HepG2 (cell line): Measurements from ENCODE around the gene ASCL2. TPM values are rescaled to one million over a fixed set of nuclear protein-coding genes. Genes with fewer than 3 reads are reported as not detected.
A peak's percentile ranks its signal among the peaks of the same experiment; 100 is the strongest.

Source experiments
- CEBPZ ChIP-seq: IDR thresholded peaks from 2 replicates; pipeline ENCODE4 v1.6.1; 2012; ENCODE audit warnings: low read length, improper control_type of control experiment
- CENPT ChIP-seq: sonication (generic); formaldehyde crosslinking; IDR thresholded peaks from 2 replicates; pipeline ENCODE4 v1.8.0; 2022; ENCODE audit warnings: low read depth, mild to moderate bottlenecking, moderate library complexity, missing genetic modification reagents
- GPN1 ChIP-seq: sonication (generic); formaldehyde crosslinking; IDR thresholded peaks from 2 replicates; pipeline ENCODE4 v1.5.1; 2020; ENCODE audit warnings: missing genetic modification reagents, borderline replicate concordance
- IRX3 ChIP-seq: sonication (generic); formaldehyde crosslinking; IDR thresholded peaks from 2 replicates; pipeline ENCODE4 v1.8.1; 2023; ENCODE audit warnings: mild to moderate bottlenecking, low read depth, missing genetic modification reagents, borderline replicate concordance
- KLF13 ChIP-seq: sonication (generic); formaldehyde crosslinking; IDR thresholded peaks from 2 replicates; pipeline ENCODE4 v1.4.0; 2020; ENCODE audit warnings: mild to moderate bottlenecking, missing genetic modification reagents
- LBX2 ChIP-seq: sonication (generic); formaldehyde crosslinking; IDR thresholded peaks from 2 replicates; pipeline ENCODE4 v1.5.0; 2020; ENCODE audit warnings: missing genetic modification reagents, mild to moderate bottlenecking, borderline replicate concordance
- NFYC ChIP-seq: IDR thresholded peaks from 2 replicates; pipeline ENCODE4 v1.6.1; 2016; ENCODE audit warnings: missing genetic modification reagents, missing compliant biosample characterization
- NRL ChIP-seq: sonication (generic); formaldehyde crosslinking; IDR thresholded peaks from 2 replicates; pipeline ENCODE4 v1.5.0; 2020; ENCODE audit warnings: missing genetic modification reagents, mild to moderate bottlenecking, moderate library complexity, borderline replicate concordance
- PAX8 ChIP-seq: sonication (generic); formaldehyde crosslinking; IDR thresholded peaks from 2 replicates; pipeline ENCODE4 v1.8.0; 2022; ENCODE audit warnings: mild to moderate bottlenecking, missing genetic modification reagents, borderline replicate concordance
- REXO4 ChIP-seq: sonication (generic); formaldehyde crosslinking; IDR thresholded peaks from 2 replicates; pipeline ENCODE4 v1.8.0; 2022; ENCODE audit warnings: missing genetic modification reagents, mild to moderate bottlenecking, borderline replicate concordance
- SETDB1 ChIP-seq: sonication (generic); formaldehyde crosslinking; IDR thresholded peaks from 2 replicates; pipeline ENCODE4 v1.5.1; 2020; ENCODE audit warnings: missing genetic modification reagents, mild to moderate bottlenecking, borderline replicate concordance
- STAT5B ChIP-seq: sonication (generic); formaldehyde crosslinking; IDR thresholded peaks from 2 replicates; pipeline ENCODE4 v1.4.0; 2020; ENCODE audit warnings: missing genetic modification reagents
- XRCC5 ChIP-seq: fragments of 200-400 bp; formaldehyde crosslinking; optimal IDR thresholded peaks from 2 replicates; pipeline ENCODE3; 2017; ENCODE audit warnings: mild to moderate bottlenecking, low read length
- ZFY ChIP-seq: sonication (generic); formaldehyde crosslinking; IDR thresholded peaks from 2 replicates; pipeline ENCODE4 v1.4.0; 2020; ENCODE audit warnings: missing genetic modification reagents
- ZIK1 ChIP-seq: sonication (generic); formaldehyde crosslinking; IDR thresholded peaks from 2 replicates; pipeline ENCODE4 v1.5.0; 2020; ENCODE audit warnings: mild to moderate bottlenecking, low read depth, missing genetic modification reagents, borderline replicate concordance
- ZNF17 ChIP-seq: sonication (generic); formaldehyde crosslinking; IDR thresholded peaks from 2 replicates; pipeline ENCODE4 v1.5.0; 2020; ENCODE audit warnings: mild to moderate bottlenecking, missing genetic modification reagents
- ZNF230 ChIP-seq: sonication (generic); formaldehyde crosslinking; IDR thresholded peaks from 2 replicates; pipeline ENCODE4 v1.4.0; 2020; ENCODE audit warnings: mild to moderate bottlenecking, missing genetic modification reagents
- ZNF235 ChIP-seq: sonication (generic); formaldehyde crosslinking; IDR thresholded peaks from 2 replicates; pipeline ENCODE4 v1.8.1; 2023; ENCODE audit warnings: mild to moderate bottlenecking, missing genetic modification reagents, borderline replicate concordance
- ZNF274 ChIP-seq: sonication (generic); formaldehyde crosslinking; IDR thresholded peaks from 2 replicates; pipeline ENCODE4 v1.5.1; 2020; ENCODE audit warnings: mild to moderate bottlenecking, missing genetic modification reagents
- ZNF3 ChIP-seq: IDR thresholded peaks from 2 replicates; pipeline ENCODE4 v1.7.0; 2017; ENCODE audit warnings: inconsistent platforms
- ZNF33B ChIP-seq: sonication (generic); formaldehyde crosslinking; IDR thresholded peaks from 2 replicates; pipeline ENCODE4 v1.5.1; 2020; ENCODE audit warnings: mild to moderate bottlenecking, missing genetic modification reagents
- ZNF549 ChIP-seq: sonication (generic); formaldehyde crosslinking; IDR thresholded peaks from 2 replicates; pipeline ENCODE4 v1.5.0; 2020; ENCODE audit warnings: missing genetic modification reagents
- ZNF557 ChIP-seq: sonication (generic); formaldehyde crosslinking; IDR thresholded peaks from 2 replicates; pipeline ENCODE4 v1.4.0; 2020; ENCODE audit warnings: missing genetic modification reagents
- ZNF768 ChIP-seq: sonication (generic); formaldehyde crosslinking; IDR thresholded peaks from 2 replicates; pipeline ENCODE4 v1.4.0; 2020; ENCODE audit warnings: missing genetic modification reagents
- ZNF816 ChIP-seq: sonication (generic); formaldehyde crosslinking; IDR thresholded peaks from 2 replicates; pipeline ENCODE4 v1.8.0; 2022; ENCODE audit warnings: missing genetic modification reagents, mild to moderate bottlenecking, borderline replicate concordance
- ZNF891 ChIP-seq: sonication (generic); formaldehyde crosslinking; IDR thresholded peaks from 2 replicates; pipeline ENCODE4 v1.5.0; 2020; ENCODE audit warnings: mild to moderate bottlenecking, missing genetic modification reagents
- polyA plus RNA-seq, 8 experiments: library from polyadenylated mRNA; depleted of rRNA in 3 of 8; stranded (reverse) in 7 of 8; unstranded in 1 of 8; fragments of >200 nt; fragmentation: Illumina TruSeq in 4 of 8; extraction: Trizol in 4 of 8; gene quantifications; 2 replicates each; pipeline versions ENCODE4 v1.2.1 to v1.2.3, GENCODE V29; 2011 to 2016; ENCODE audit warnings: low read depth in 4 of 8, missing spikeins in 1 of 8, mixed read lengths in 1 of 8; ENCODE audit not compliant: insufficient read depth in 1 of 8
- total RNA-seq, 5 experiments: library from RNA; depleted of rRNA; stranded (reverse); fragments of >200 nt; fragmentation: Illumina TruSeq; extraction: Trizol; gene quantifications; 2 replicates each; pipeline ENCODE4 v1.2.3, GENCODE V29; 2016; ENCODE audit warnings: low read depth in 1 of 5
- TF ChIP-seq, protein P1 (sequence below): conservative IDR thresholded peaks from 2 replicates; pipeline ENCODE4 v1.6.1; 2018; ENCODE audit warnings: missing genetic modification reagents

ASCL2 gene
- total and polyA plus RNA-seq, 2 of the 13 experiments (the other 11 are each of a cell fraction or from before 2014, with no cell fraction given) = 0.07 TPM; not detected in 1

DNA sequence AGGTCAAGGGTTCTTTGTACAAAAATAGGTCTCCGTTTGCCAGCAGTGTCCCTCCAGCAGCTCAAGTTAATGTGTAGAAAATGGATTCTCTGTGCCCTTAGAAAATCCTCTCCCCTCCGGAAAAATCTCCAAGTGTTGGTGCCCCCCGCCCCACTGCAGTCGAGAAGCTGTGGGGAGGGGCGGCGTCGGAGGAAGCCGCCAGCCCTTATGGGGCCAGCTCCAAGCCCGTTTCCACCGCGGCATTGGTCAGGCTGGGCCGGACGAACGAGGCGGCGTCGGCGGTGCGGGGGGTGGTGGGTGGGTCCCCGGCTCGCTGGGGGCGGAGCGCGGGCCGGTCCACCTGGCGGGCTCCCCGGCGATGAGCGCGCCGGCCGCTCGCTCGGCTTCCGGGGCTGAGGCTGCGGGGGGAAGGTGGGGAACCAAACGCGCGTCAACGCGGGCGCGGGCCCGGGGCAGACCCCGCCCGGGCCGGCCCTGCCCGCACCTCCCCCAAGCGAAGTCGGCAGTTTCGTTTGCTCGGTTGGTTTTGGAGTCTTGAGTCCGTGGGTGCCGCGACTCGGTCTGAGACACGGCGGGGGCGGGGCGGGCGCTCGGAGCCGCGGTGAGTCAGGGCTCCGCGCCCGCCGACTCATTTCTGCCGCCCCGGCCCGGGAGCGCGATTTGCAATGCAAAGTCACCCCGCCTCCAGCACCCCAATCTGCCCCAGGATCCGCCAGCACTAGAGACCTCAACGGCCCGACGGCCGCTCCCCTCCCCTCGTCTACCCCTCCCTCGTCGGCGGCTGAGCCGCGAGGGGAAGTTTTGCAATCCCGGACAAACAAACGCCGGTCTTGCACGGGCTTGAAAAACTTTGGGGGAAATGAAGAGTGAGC lies 1.4 kb downstream of the ASCL2 start (continued):
- TF ChIP-seq CEBPZ (no peak), STAT5B (CRISPR knock-in tag) (no peak), ZNF891 (CRISPR knock-in tag) (no peak), GPN1 (no peak), ZNF274 (peak; percentile 54), ZNF557 (no peak), ZNF33B (CRISPR knock-in tag) (0 out of 2 replicates have a peak, but pooled peaks have one; percentile 60), PAX8 (no peak), ZNF816 (CRISPR knock-in tag) (no peak), ZNF230 (CRISPR knock-in tag) (no peak), ZNF3 (no peak), XRCC5 (peak; percentile 17), ZIK1 (CRISPR knock-in tag) (0 out of 2 replicates have a peak, but pooled peaks have one; percentile 57), NRL (no peak), ZNF768 (CRISPR knock-in tag) (peak; percentile 53; the same call in 1 of the 2 replicates), CENPT (CRISPR knock-in tag) (no peak), SETDB1 (CRISPR knock-in tag) (no peak), NFYC (CRISPR knock-in tag) (no peak), IRX3 (no peak), ZNF17 (CRISPR knock-in tag) (no peak), KLF13 (no peak), REXO4 (CRISPR knock-in tag) (no peak), ZNF549 (no peak), LBX2 (CRISPR knock-in tag) (no peak), ZFY (peak; percentile 41; the same call in 1 of the 2 replicates), ZNF235 (CRISPR knock-in tag) (no peak)
- TF ChIP-seq, protein P1, sequence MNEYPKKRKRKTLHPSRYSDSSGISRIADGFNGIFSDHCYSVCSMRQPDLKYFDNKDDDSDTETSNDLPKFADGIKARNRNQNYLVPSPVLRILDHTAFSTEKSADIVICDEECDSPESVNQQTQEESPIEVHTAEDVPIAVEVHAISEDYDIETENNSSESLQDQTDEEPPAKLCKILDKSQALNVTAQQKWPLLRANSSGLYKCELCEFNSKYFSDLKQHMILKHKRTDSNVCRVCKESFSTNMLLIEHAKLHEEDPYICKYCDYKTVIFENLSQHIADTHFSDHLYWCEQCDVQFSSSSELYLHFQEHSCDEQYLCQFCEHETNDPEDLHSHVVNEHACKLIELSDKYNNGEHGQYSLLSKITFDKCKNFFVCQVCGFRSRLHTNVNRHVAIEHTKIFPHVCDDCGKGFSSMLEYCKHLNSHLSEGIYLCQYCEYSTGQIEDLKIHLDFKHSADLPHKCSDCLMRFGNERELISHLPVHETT (CRISPR knock-in tag) = peak; percentile 68
